HepG2 (cell line): ENCODE results near the gene MTF1. TPM values are rescaled to one million over a fixed set of nuclear protein-coding genes. Genes with fewer than 3 reads are reported as not detected.

Experiments used
- CREB3 ChIP-seq: sonication (generic); formaldehyde crosslinking; IDR thresholded peaks from 2 replicates; pipeline ENCODE4 v1.5.0; 2020; ENCODE audit warnings: missing genetic modification reagents
- GATAD1 ChIP-seq: IDR thresholded peaks from 2 replicates; pipeline ENCODE4 v1.6.1; 2016; ENCODE audit warnings: missing genetic modification reagents, missing compliant biosample characterization
- HNF1A ChIP-seq, 2 experiments: sonication (generic) in 1 of 2; formaldehyde crosslinking in 1 of 2; IDR thresholded peaks; 2 replicates each; pipeline versions ENCODE4 v1.4.0 to v1.6.1; 2016 to 2020; ENCODE audit warnings: borderline replicate concordance in 1 of 2, low read depth in 1 of 2, mild to moderate bottlenecking in 1 of 2, missing genetic modification reagents in 1 of 2
- JDP2 ChIP-seq: sonication (generic); formaldehyde crosslinking; IDR thresholded peaks from 2 replicates; pipeline ENCODE4 v1.8.1; 2022; ENCODE audit warnings: missing genetic modification reagents, borderline replicate concordance
- KLF12 ChIP-seq: sonication (generic); formaldehyde crosslinking; IDR thresholded peaks from 2 replicates; pipeline ENCODE4 v1.4.0; 2020; ENCODE audit warnings: missing genetic modification reagents, borderline replicate concordance
- MLLT10 ChIP-seq: sonication (generic); formaldehyde crosslinking; IDR thresholded peaks from 2 replicates; pipeline ENCODE4 v1.4.0; 2020; ENCODE audit warnings: missing genetic modification reagents
- MYNN ChIP-seq: sonication (generic); formaldehyde crosslinking; IDR thresholded peaks from 2 replicates; pipeline ENCODE4 v1.4.0; 2020; ENCODE audit warnings: mild to moderate bottlenecking, low read depth, missing genetic modification reagents
- NCOR1 ChIP-seq: fragments of 200-600 bp; sonication (generic); IDR thresholded peaks from 2 replicates; pipeline ENCODE4 v1.7.0; 2017; ENCODE audit warnings: antibody characterized with exemption, low read length, borderline replicate concordance
- NKX3-1 ChIP-seq: sonication (generic); formaldehyde crosslinking; IDR thresholded peaks from 2 replicates; pipeline ENCODE4 v1.5.0; 2020; ENCODE audit warnings: missing genetic modification reagents
- PCBP2 ChIP-seq: fragments of 200-400 bp; formaldehyde crosslinking; optimal IDR thresholded peaks from 2 replicates; pipeline ENCODE3; 2018; ENCODE audit warnings: low read length, low read depth; ENCODE audit not compliant: poor library complexity, severe bottlenecking
- REL ChIP-seq: sonication (generic); formaldehyde crosslinking; conservative IDR thresholded peaks from 2 replicates; pipeline ENCODE4 v1.8.0; 2022; ENCODE audit warnings: mild to moderate bottlenecking, missing genetic modification reagents, moderate library complexity
- SRSF1 ChIP-seq: fragments of 200-400 bp; formaldehyde crosslinking; optimal IDR thresholded peaks from 2 replicates; pipeline ENCODE3; 2017; ENCODE audit warnings: mild to moderate bottlenecking, low read depth, low read length, moderate library complexity
- STAT6 ChIP-seq: sonication (generic); formaldehyde crosslinking; IDR thresholded peaks from 2 replicates; pipeline ENCODE4 v1.4.0; 2020; ENCODE audit warnings: missing genetic modification reagents, mild to moderate bottlenecking, borderline replicate concordance
- TBX3 ChIP-seq: fragments of 450-650 bp; IDR thresholded peaks from 2 replicates; pipeline ENCODE4 v1.6.1; 2017; ENCODE audit warnings: antibody characterized with exemption, mild to moderate bottlenecking, inconsistent platforms, borderline replicate concordance
- THYN1 ChIP-seq: sonication (generic); formaldehyde crosslinking; IDR thresholded peaks from 2 replicates; pipeline ENCODE4 v1.8.1; 2023; ENCODE audit warnings: low read depth, mild to moderate bottlenecking, moderate library complexity, missing genetic modification reagents, borderline replicate concordance
- ZNF234 ChIP-seq: sonication (generic); formaldehyde crosslinking; conservative IDR thresholded peaks from 2 replicates; pipeline ENCODE4 v1.5.1; 2020; ENCODE audit warnings: mild to moderate bottlenecking, missing genetic modification reagents
- ZNF256 ChIP-seq: sonication (generic); formaldehyde crosslinking; conservative IDR thresholded peaks from 2 replicates; pipeline ENCODE4 v1.4.0; 2020; ENCODE audit warnings: missing genetic modification reagents
- ZNF354B ChIP-seq: sonication (generic); formaldehyde crosslinking; IDR thresholded peaks from 2 replicates; pipeline ENCODE4 v1.8.0; 2022; ENCODE audit warnings: mild to moderate bottlenecking, missing genetic modification reagents
- ZNF569 ChIP-seq: sonication (generic); formaldehyde crosslinking; IDR thresholded peaks from 2 replicates; pipeline ENCODE4 v1.5.0; 2020; ENCODE audit warnings: mild to moderate bottlenecking, missing genetic modification reagents, moderate library complexity, borderline replicate concordance
- ZNF639 ChIP-seq: conservative IDR thresholded peaks from 2 replicates; pipeline ENCODE4 v1.6.1; 2018; ENCODE audit warnings: missing genetic modification reagents
- polyA plus RNA-seq, 8 experiments: library from polyadenylated mRNA; depleted of rRNA in 3 of 8; stranded (reverse) in 7 of 8; unstranded in 1 of 8; fragments of >200 nt; fragmentation: Illumina TruSeq in 4 of 8; extraction: Trizol in 4 of 8; gene quantifications; 2 replicates each; pipeline versions ENCODE4 v1.2.1 to v1.2.3, GENCODE V29; 2011 to 2016; ENCODE audit warnings: low read depth in 4 of 8, missing spikeins in 1 of 8, mixed read lengths in 1 of 8; ENCODE audit not compliant: insufficient read depth in 1 of 8
- total RNA-seq, 5 experiments: library from RNA; depleted of rRNA; stranded (reverse); fragments of >200 nt; fragmentation: Illumina TruSeq; extraction: Trizol; gene quantifications; 2 replicates each; pipeline ENCODE4 v1.2.3, GENCODE V29; 2016; ENCODE audit warnings: low read depth in 1 of 5

The MTF1 gene
- total and polyA plus RNA-seq, 2 of the 13 experiments (the other 11 are each of a cell fraction or from before 2014, with no cell fraction given): 2.4 to 3.3 TPM

GRCh38 chr1:37793773-37794371 lies 65.5 kb downstream of the MTF1 start, which contains the start of gene MANEAL (continued):
- TF ChIP-seq HNF1A (IDR thresholded peaks at IDR 0.05; ENCODE audit: low read depth) (no peak), HNF1A (CRISPR knock-in tag; IDR thresholded peaks at IDR 0.05; ENCODE audit: borderline replicate concordance) (no peak), CREB3 (CRISPR knock-in tag) (no peak), STAT6 (CRISPR knock-in tag) (no peak), NKX3-1 (peak; percentile 25; the same call in 1 of the 2 replicates), TBX3 (no peak), MLLT10 (CRISPR knock-in tag) (no peak), ZNF639 (CRISPR knock-in tag) (no peak; the same call in 1 of the 2 replicates), JDP2 (CRISPR knock-in tag) (peak; percentile 41; the same call in 1 of the 2 replicates), THYN1 (CRISPR knock-in tag) (no peak), REL (CRISPR knock-in tag) (0 out of 2 replicates have a peak, but pooled peaks have one; percentile 52), ZNF234 (CRISPR knock-in tag) (no peak), GATAD1 (CRISPR knock-in tag) (no peak), SRSF1 (no peak), PCBP2 (no peak), ZNF569 (CRISPR knock-in tag) (no peak), KLF12 (peak; percentile 79; the same call in 1 of the 2 replicates), ZNF354B (CRISPR knock-in tag) (no peak), ZNF256 (CRISPR knock-in tag) (no peak), NCOR1 (no peak), MYNN (CRISPR knock-in tag) (no peak)
